Heart left ventricle (tissue), 13 donors: ENCODE data around the gene SLC15A3.

Experiments used
- POLR2A ChIP-seq, 2 donors: fragments of 450-650 bp; IDR thresholded peaks; one replicate each; pipeline ENCODE4 v1.6.1; 2017; ENCODE audit warnings: antibody characterized with exemption in 2 of 2, mild to moderate bottlenecking in 2 of 2, moderate library complexity in 2 of 2
- TF ChIP-seq, protein P1 (sequence below), 12 donors: fragments of 200-600 bp; sonication (generic) in 4 of 12; IDR thresholded peaks; one replicate each; pipeline versions ENCODE4 v1.5.0 to v1.8.0; 2018 to 2022; ENCODE audit warnings: antibody characterized with exemption in 12 of 12, mild to moderate bottlenecking in 5 of 12
- donor health status: ischemic (EF 13 %, LVEDD 7.1; RV severe dilation, severe dysfunction).
- donor health status: DM: no; HTN: yes; CAD: no.
- donor health status: DM: no; HTN: no; CAD: no.
- donor health status: ischemic (EF 25% LVEDD 6.9; RV normal size, moderate dysfunction).
- donor health status: ischemic (EF 25% LVEDD 5.7; RV mildly dilated, moderate dysfunction).
- donor health status: ischemic (EF 35%, LVEDD 5.7; RV mildly dilated, moderate dysfunction).
- donor health status: nonischemic (EF 11% LVEDD 7.7; RV severe dilation, severe dysfunction).
- donor health status: DM: yes; HTN: yes; CAD: no.
- donor health status: PGD.
- donor health status: ischemic (EF 29% LVEDD 5.4; RV normal size, mild dysfunction).
- donor health status: nonischemic (EF 23%, LVEDD 6.1; RV moderate dilation, normal function).

GRCh38 chr11:60889869-60890311, 62.1 kb downstream of the SLC15A3 start:
- TF ChIP-seq POLR2A (IDR thresholded peaks at IDR 0.05), result no peak
- TF ChIP-seq, protein P1, sequence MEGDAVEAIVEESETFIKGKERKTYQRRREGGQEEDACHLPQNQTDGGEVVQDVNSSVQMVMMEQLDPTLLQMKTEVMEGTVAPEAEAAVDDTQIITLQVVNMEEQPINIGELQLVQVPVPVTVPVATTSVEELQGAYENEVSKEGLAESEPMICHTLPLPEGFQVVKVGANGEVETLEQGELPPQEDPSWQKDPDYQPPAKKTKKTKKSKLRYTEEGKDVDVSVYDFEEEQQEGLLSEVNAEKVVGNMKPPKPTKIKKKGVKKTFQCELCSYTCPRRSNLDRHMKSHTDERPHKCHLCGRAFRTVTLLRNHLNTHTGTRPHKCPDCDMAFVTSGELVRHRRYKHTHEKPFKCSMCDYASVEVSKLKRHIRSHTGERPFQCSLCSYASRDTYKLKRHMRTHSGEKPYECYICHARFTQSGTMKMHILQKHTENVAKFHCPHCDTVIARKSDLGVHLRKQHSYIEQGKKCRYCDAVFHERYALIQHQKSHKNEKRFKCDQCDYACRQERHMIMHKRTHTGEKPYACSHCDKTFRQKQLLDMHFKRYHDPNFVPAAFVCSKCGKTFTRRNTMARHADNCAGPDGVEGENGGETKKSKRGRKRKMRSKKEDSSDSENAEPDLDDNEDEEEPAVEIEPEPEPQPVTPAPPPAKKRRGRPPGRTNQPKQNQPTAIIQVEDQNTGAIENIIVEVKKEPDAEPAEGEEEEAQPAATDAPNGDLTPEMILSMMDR (IDR thresholded peaks at IDR 0.05), result no peak
